Endothelial cell of umbilical vein (primary cell): ENCODE measurements around the gene UNC5C. TPM values are rescaled to one million over a fixed set of nuclear protein-coding genes. Genes with fewer than 3 reads are reported as not detected.
A peak's percentile ranks its signal among the peaks of the same experiment; 100 is the strongest.

Source experiments
- BruUV-seq: library from RNA; stranded (reverse); fragments of 400-500 nt; replicated peaks from 2 replicates; lab custom pipeline; 2021; lab: Mats Ljungman, UMichigan
- CTCF ChIA-PET: fragments of 300-600, 350-600 bp; sonication (Branson Sonifier 250); formaldehyde crosslinking; loops from one replicate; lab custom pipeline; 2021; ENCODE audit warnings: antibody characterized with exemption, inconsistent platforms; lab: Charles Lee
- POLR2A ChIA-PET: fragments of 300-600, 350-600 bp; sonication (Branson Sonifier 250); formaldehyde crosslinking; loops from one replicate; lab custom pipeline; 2021; ENCODE audit warnings: antibody characterized with exemption, inconsistent platforms; lab: Charles Lee
- DNase-seq: peaks from one replicate; pipeline ENCODE4 v3.0.0-alpha.2; 2011; ENCODE audit warnings: low read depth, low spot score
- FAIRE-seq: peaks from 2 replicates; lab custom pipeline; 2011; peaks lifted over from hg19 to GRCh38; lab: Jason Lieb, UNC
- H2AFZ ChIP-seq: 2 replicates; pipeline ENCODE4 v1.6.0; 2012; ENCODE audit warnings: low read depth, low read length, control low read depth, inconsistent platforms
- H3K27ac ChIP-seq: 2 replicates; pipeline ENCODE4 v1.5.1; 2011; ENCODE audit warnings: low read depth, mild to moderate bottlenecking, control low read depth, low read length, moderate library complexity; ENCODE audit not compliant: insufficient read depth
- H3K27me3 ChIP-seq, 2 experiments: 2 replicates each; pipeline versions ENCODE4 v1.6.0 to v1.6.1; 2011; ENCODE audit warnings: low read length in 2 of 2, mixed read lengths in 1 of 2; ENCODE audit not compliant: control insufficient read depth in 2 of 2, insufficient read depth in 2 of 2
- H3K36me3 ChIP-seq, 2 experiments: 2 replicates in 1 of 2; 3 replicates in 1 of 2; pipeline ENCODE4 v1.5.1; 2011; ENCODE audit warnings: low read length in 2 of 2, mild to moderate bottlenecking in 1 of 2, moderate library complexity in 1 of 2; ENCODE audit not compliant: control insufficient read depth in 2 of 2, insufficient read depth in 2 of 2; ENCODE audit errors: extremely low read depth in 1 of 2
- H3K4me1 ChIP-seq: 3 replicates; pipeline ENCODE4 v1.5.1; 2011; ENCODE audit warnings: mild to moderate bottlenecking, low read length; ENCODE audit not compliant: control insufficient read depth, insufficient read depth; ENCODE audit errors: extremely low read depth
- H3K4me2 ChIP-seq: 2 replicates; pipeline ENCODE4 v1.6.1; 2011; ENCODE audit warnings: low read length, control low read depth, mixed read lengths; ENCODE audit not compliant: insufficient read depth
- H3K4me3 ChIP-seq, 3 experiments: fragments of 200-600 bp in 1 of 3; sonication (generic), shearing (Covaris generic) in 1 of 3; replicated peaks in 1 of 3; 2 replicates each; pipeline ENCODE4 v1.5.1; 2011 to 2016; ENCODE audit warnings: control low read depth in 3 of 3, low read length in 3 of 3, mild to moderate bottlenecking in 2 of 3, inconsistent platforms in 1 of 3, low read depth in 1 of 3, moderate library complexity in 1 of 3; ENCODE audit not compliant: insufficient read depth in 1 of 3
- H3K79me2 ChIP-seq: 2 replicates; pipeline ENCODE4 v1.6.0; 2012; ENCODE audit warnings: low read length, inconsistent platforms; ENCODE audit not compliant: control insufficient read depth, insufficient read depth
- H3K9ac ChIP-seq: replicated peaks from 2 replicates; pipeline ENCODE3; 2011; ENCODE audit warnings: low read length, control low read depth; ENCODE audit not compliant: insufficient read depth; ENCODE audit errors: extremely low read depth
- H3K9me1 ChIP-seq: replicated peaks from 3 replicates; pipeline ENCODE4 v1.6.0; 2011; ENCODE audit warnings: mild to moderate bottlenecking, low read length; ENCODE audit not compliant: control insufficient read depth, insufficient read depth; ENCODE audit errors: extremely low read depth
- H3K9me3 ChIP-seq: replicated peaks from 2 replicates; pipeline ENCODE4 v1.5.1; 2012; ENCODE audit warnings: low read length, inconsistent platforms; ENCODE audit not compliant: control insufficient read depth, insufficient read depth
- H4K20me1 ChIP-seq: replicated peaks from 2 replicates; pipeline ENCODE3; 2011; ENCODE audit warnings: mild to moderate bottlenecking, low read length; ENCODE audit not compliant: control insufficient read depth, insufficient read depth; ENCODE audit errors: extremely low read depth
- EZH2 ChIP-seq: IDR thresholded peaks from 2 replicates; pipeline ENCODE4 v1.6.1; 2012; ENCODE audit warnings: borderline replicate concordance, low read depth, mild to moderate bottlenecking, moderate library complexity, low read length, inconsistent platforms; ENCODE audit not compliant: severe bottlenecking
- FOS ChIP-seq: IDR thresholded peaks from 2 replicates; pipeline ENCODE4 v1.6.1; 2011; ENCODE audit warnings: mild to moderate bottlenecking, low read length, moderate library complexity, borderline replicate concordance; ENCODE audit not compliant: insufficient read depth
- GATA2 ChIP-seq: IDR thresholded peaks from 2 replicates; pipeline ENCODE4 v1.7.0; 2011; ENCODE audit warnings: low read depth, mild to moderate bottlenecking, moderate library complexity, mixed read lengths, low read length; ENCODE audit not compliant: insufficient read length, insufficient read depth
- JUN ChIP-seq: IDR thresholded peaks from 2 replicates; pipeline ENCODE4 v1.6.1; 2011; ENCODE audit warnings: borderline replicate concordance, low read depth; ENCODE audit not compliant: insufficient read length, insufficient read depth
- MYC ChIP-seq: IDR thresholded peaks from one replicate; pipeline ENCODE4 v1.6.1; 2011; ENCODE audit warnings: mild to moderate bottlenecking, low read depth, low read length
- POLR2A ChIP-seq: IDR thresholded peaks from 2 replicates; pipeline ENCODE4 v1.6.1; 2012; ENCODE audit warnings: low read depth, mild to moderate bottlenecking, control low read depth, low read length
- POLR2AphosphoS5 ChIP-seq: IDR thresholded peaks from 2 replicates; pipeline ENCODE4 v1.6.1; 2012; ENCODE audit warnings: low read depth, mild to moderate bottlenecking, control low read depth, low read length, moderate library complexity; ENCODE audit not compliant: insufficient read depth
- dilution Hi-C: fragments of 300-500 bp; cut with MboI; formaldehyde crosslinking; loops from one replicate; pipeline ENCODE4 v1.15.0; 2019; ENCODE audit warnings: low sequenced_read_pairs; ENCODE audit not compliant: extremely low pct_ligation_motif_present
- intact Hi-C: fragments of 100-400 bp; cut with micrococcal nuclease; formaldehyde crosslinking; loops from one replicate; pipeline ENCODE4 v1.10.0; 2022
- polyA plus RNA-seq, 4 experiments: library from polyadenylated mRNA; depleted of rRNA in 3 of 4; stranded (reverse) in 3 of 4; unstranded in 1 of 4; fragments of >200 nt; gene quantifications; 2 replicates each; pipeline versions ENCODE4 v1.2.1 to v1.2.3, GENCODE V29; 2011 to 2012; ENCODE audit warnings: missing spikeins in 1 of 4
- total RNA-seq: library from RNA; stranded (reverse); gene quantifications from 2 replicates; pipeline ENCODE4 v1.2.3, GENCODE V29; 2021
- TF ChIP-seq, protein P1 (sequence below), 2 donors: IDR thresholded peaks; 1 replicate in 1 of 2; 2 replicates in 1 of 2; pipeline ENCODE4 v1.5.1; 2011; ENCODE audit warnings: low read length in 2 of 2, mild to moderate bottlenecking in 2 of 2, moderate library complexity in 2 of 2, control low read depth in 1 of 2, inconsistent platforms in 1 of 2, low read depth in 1 of 2; ENCODE audit not compliant: insufficient read depth in 1 of 2; ENCODE audit errors: extremely low read depth in 1 of 2
- TF ChIP-seq, protein P2 (sequence below): IDR thresholded peaks from 2 replicates; pipeline ENCODE4 v1.6.1; 2011; ENCODE audit not compliant: insufficient read depth, insufficient read length

The UNC5C gene
- total and polyA plus RNA-seq, 2 donors (not counting 3 experiments of a cell fraction or from before 2014, with no cell fraction given), result 0.44 to 0.53 TPM

DNA sequence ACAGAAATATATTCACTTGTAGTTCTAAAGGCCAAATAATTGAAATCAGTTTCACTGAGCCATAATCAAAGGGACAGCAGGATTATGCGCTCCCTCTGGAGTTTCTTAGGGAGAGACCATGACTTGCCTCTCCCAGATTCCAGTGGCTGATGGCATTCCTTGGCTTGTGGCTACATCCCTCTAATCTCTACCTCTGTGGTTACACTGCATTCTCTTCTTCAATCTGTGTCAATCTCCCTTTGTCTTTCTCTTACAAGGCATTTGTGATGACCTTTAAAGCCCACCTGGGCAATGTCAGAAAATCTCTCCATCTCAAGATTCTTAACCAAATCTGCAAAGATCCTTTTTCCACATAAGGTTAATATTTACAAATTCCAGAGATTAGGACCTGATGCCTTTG is 260.2 kb downstream of the UNC5C start:
- Histone ChIP-seq H3K9me3 (no peaks in the 10 kb centered on the region), H4K20me1 (no peaks in the 10 kb centered on the region), H3K27ac (peak overlapping the region; percentile 77), H3K9me1 (no peaks in the 10 kb centered on the region), H3K4me1 (peaks cover 30% of the 10 kb centered on the region), H3K36me3 (no peaks in the 10 kb centered on the region), H3K4me3 (no peak overlapping the region), H3K4me2 (peak overlapping the region; percentile 60), H3K9ac (no peak overlapping the region), H3K27me3 (no peaks in the 10 kb centered on the region), H3K79me2 (no peaks in the 10 kb centered on the region), H2AFZ (no peak overlapping the region)
- intact Hi-C loops, result loop anchor here (5.0 kb wide), 1 partner anchor 106 kb away; no protein-coding TSS in a partner anchor
- DNase-seq, result no peak
- dilution Hi-C loops, result no loop called here
- TF ChIP-seq MYC, result no peak
- TF ChIP-seq, protein P1, sequence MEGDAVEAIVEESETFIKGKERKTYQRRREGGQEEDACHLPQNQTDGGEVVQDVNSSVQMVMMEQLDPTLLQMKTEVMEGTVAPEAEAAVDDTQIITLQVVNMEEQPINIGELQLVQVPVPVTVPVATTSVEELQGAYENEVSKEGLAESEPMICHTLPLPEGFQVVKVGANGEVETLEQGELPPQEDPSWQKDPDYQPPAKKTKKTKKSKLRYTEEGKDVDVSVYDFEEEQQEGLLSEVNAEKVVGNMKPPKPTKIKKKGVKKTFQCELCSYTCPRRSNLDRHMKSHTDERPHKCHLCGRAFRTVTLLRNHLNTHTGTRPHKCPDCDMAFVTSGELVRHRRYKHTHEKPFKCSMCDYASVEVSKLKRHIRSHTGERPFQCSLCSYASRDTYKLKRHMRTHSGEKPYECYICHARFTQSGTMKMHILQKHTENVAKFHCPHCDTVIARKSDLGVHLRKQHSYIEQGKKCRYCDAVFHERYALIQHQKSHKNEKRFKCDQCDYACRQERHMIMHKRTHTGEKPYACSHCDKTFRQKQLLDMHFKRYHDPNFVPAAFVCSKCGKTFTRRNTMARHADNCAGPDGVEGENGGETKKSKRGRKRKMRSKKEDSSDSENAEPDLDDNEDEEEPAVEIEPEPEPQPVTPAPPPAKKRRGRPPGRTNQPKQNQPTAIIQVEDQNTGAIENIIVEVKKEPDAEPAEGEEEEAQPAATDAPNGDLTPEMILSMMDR (IDR thresholded peaks at IDR 0.05; ENCODE audit: extremely low read depth in 1 of 2, insufficient read depth in 1 of 2, low read depth in 1 of 2, low read length in 2 of 2), result no peak
- no peak for TF ChIP-seq EZH2
- TF ChIP-seq, protein P2, sequence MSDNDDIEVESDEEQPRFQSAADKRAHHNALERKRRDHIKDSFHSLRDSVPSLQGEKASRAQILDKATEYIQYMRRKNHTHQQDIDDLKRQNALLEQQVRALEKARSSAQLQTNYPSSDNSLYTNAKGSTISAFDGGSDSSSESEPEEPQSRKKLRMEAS, result no peak
- TF ChIP-seq JUN, result no peak
- no peak for TF ChIP-seq POLR2AphosphoS5
- no peak for TF ChIP-seq FOS
- TF ChIP-seq GATA2, result no peak
- no peak for TF ChIP-seq POLR2A
- no TSS peak for BruUV-seq
- CTCF ChIA-PET, result interaction anchor here (1.4 kb wide), 1 partner anchor 21 kb away, joined by 7 read pairs; no protein-coding TSS in a partner anchor
- POLR2A ChIA-PET, result interaction anchor here (1.1 kb wide), 1 partner anchor 21 kb away, joined by 3 read pairs; no protein-coding TSS in a partner anchor
- FAIRE-seq, result no peak
